ENCODE measurements around the gene C6orf89. TPM values are rescaled to one million over a fixed set of nuclear protein-coding genes. Genes with fewer than 3 reads are reported as not detected.

Gene C6orf89
- total and polyA plus RNA-seq, 2 of the 8 experiments (the other 6 are each of a cell fraction or from before 2014, with no cell fraction given): 4.6 to 12.3 TPM

GRCh38 chr6:36976007-36976264, 90.2 kb downstream of the C6orf89 start:
- no peak overlapping the region for H2AFZ ChIP-seq (ENCODE audit: low read length)
- H3K27me3 ChIP-seq (replicated peaks in 1 of 4; ENCODE audit: control insufficient read depth in 3 of 4, extremely low read depth in 1 of 4, insufficient read depth in 3 of 4, low read length in 3 of 4): no peaks in the 10 kb centered on the region
- H3K14ac ChIP-seq (ENCODE audit: insufficient read length): no peak overlapping the region
- H2BK5ac ChIP-seq (ENCODE audit: low read depth, low read length): no peak overlapping the region
- H3K4me3 ChIP-seq (ENCODE audit: extremely low read depth in 1 of 4, insufficient read depth in 2 of 4, low read depth in 3 of 4, low read length in 4 of 4): no peak overlapping the region
- peaks cover 46 to 77% (median 67%) of the 10 kb centered on the region in 4 experiments for H3K36me3 ChIP-seq (ENCODE audit: control insufficient read depth in 2 of 4, insufficient read depth in 4 of 4, low read length in 3 of 4)
- no peak for DNase-seq (ENCODE audit: low read depth in 1 of 2, low spot score in 2 of 2)
- no peak overlapping the region for H2BK20ac ChIP-seq (ENCODE audit: low read length)
- peaks cover 2% of the 10 kb centered on the region; the same call in 1 of the 2 replicates for H3K79me1 ChIP-seq (ENCODE audit: low read depth, low read length)
- H3K4me1 ChIP-seq (replicated peaks in 1 of 4; ENCODE audit: control insufficient read depth in 3 of 4, insufficient read depth in 4 of 4, low read length in 3 of 4): peaks cover 0 to 4% (median 3%) of the 10 kb centered on the region in 4 experiments; a peak in 4 of 7 replicates
- no peak overlapping the region for H3K9ac ChIP-seq (replicated peaks in 1 of 4; ENCODE audit: extremely low read depth in 1 of 4, low read depth in 3 of 4, low read length in 3 of 4)
- H2AK5ac ChIP-seq (ENCODE audit: low read depth, low read length): no peak overlapping the region
- H3K23ac ChIP-seq (ENCODE audit: insufficient read length): no peak overlapping the region
- H3K4ac ChIP-seq (replicated peaks; ENCODE audit: insufficient read length, low read depth, low read length): no peak overlapping the region
- H3K9me3 ChIP-seq (ENCODE audit: insufficient read depth in 2 of 2, low read depth in 1 of 2, low read length in 1 of 2): no peaks in the 10 kb centered on the region
- H3K4me2 ChIP-seq (ENCODE audit: insufficient read depth in 1 of 2, low read depth in 2 of 2, low read length in 2 of 2): no peak overlapping the region
- no peak overlapping the region for H2BK120ac ChIP-seq (replicated peaks; ENCODE audit: low read depth, low read length)
- 91% methylated on average over 4 of the region's 4 CpGs; no CpG with 5 or more reads in 1 of the 2 experiments for WGBS, 2 experiments (ENCODE audit: extremely low coverage in 1 of 2, insufficient coverage in 1 of 2, insufficient read length in 1 of 2, insufficient replicate concordance in 2 of 2, low coverage in 1 of 2, low lambda C conversion rate in 2 of 2, missing lambda C conversion rate in 1 of 2)
- ChIA-PET CTCF (ENCODE audit: partially characterized antibody) (interaction anchor here (0.6 to 14.9 kb wide), 7 partner anchors 10 to 233 kb away, joined by 3 to 237 read pairs (median 6); partner anchors contain the start of gene PI16), POLR2A (ENCODE audit: partially characterized antibody) (interaction anchor here (1.3 kb wide), 1 partner anchor 10 kb away, joined by 5 read pairs; the partner anchor contains the start of gene MTCH1)
- H4K91ac ChIP-seq (replicated peaks; ENCODE audit: insufficient read length, low read length): no peak overlapping the region
- no peak overlapping the region for H4K8ac ChIP-seq (ENCODE audit: extremely low read depth, insufficient read depth, low read length)
- peaks cover 0 to 30% of the 10 kb centered on the region in 2 experiments; a peak in 2 of 4 replicates for H3K79me2 ChIP-seq (ENCODE audit: control insufficient read depth in 1 of 2, insufficient read depth in 2 of 2, low read length in 2 of 2)
- no peak overlapping the region for H3K27ac ChIP-seq (ENCODE audit: low read depth, low read length)
- no peak overlapping the region for H2BK12ac ChIP-seq (ENCODE audit: low read depth, low read length)
- no peaks in the 10 kb centered on the region for H3K23me2 ChIP-seq (ENCODE audit: low read depth, low read length)
- H4K5ac ChIP-seq (ENCODE audit: insufficient read length, low read depth, low read length): no peak overlapping the region
- no peak overlapping the region for H3K18ac ChIP-seq (ENCODE audit: extremely low read depth, low read length)
- H4K20me1 ChIP-seq (replicated peaks in 1 of 2; ENCODE audit: control insufficient read depth in 1 of 2, insufficient read depth in 2 of 2, low read length in 2 of 2): peaks cover 20 to 27% of the 10 kb centered on the region in 2 experiments
- no peak for FAIRE-seq
- no peak overlapping the region for H2BK15ac ChIP-seq (ENCODE audit: low read length)
- no peak overlapping the region for H3K56ac ChIP-seq (replicated peaks; ENCODE audit: insufficient read length, low read depth, low read length)
- TF ChIP-seq BCL11A (IDR thresholded peaks at IDR 0.05; ENCODE audit: low read depth in 2 of 2, low read length in 2 of 2) (no peak), RFX5 (IDR thresholded peaks at IDR 0.05; ENCODE audit: borderline replicate concordance, low read depth, low read length) (no peak), RNF2 (IDR thresholded peaks at IDR 0.05; ENCODE audit: borderline replicate concordance, low read depth, low read length, missing control alignments, poor library complexity, severe bottlenecking) (no peak), CHD1 (IDR thresholded peaks at IDR 0.05; ENCODE audit: low read depth, low read length) (no peak), PHF8 (conservative IDR thresholded peaks at IDR 0.05; ENCODE audit: low read depth, low read length) (no peak), CBX8 (IDR thresholded peaks at IDR 0.05; ENCODE audit: borderline replicate concordance, low read depth, low read length) (no peak), CEBPB (IDR thresholded peaks at IDR 0.05; ENCODE audit: low read depth, low read length) (no peak), RXRA (IDR thresholded peaks at IDR 0.05; ENCODE audit: insufficient read depth, low read depth, low read length) (no peak), KDM5A (IDR thresholded peaks at IDR 0.05; ENCODE audit: low read length) (no peak), MAFK (IDR thresholded peaks at IDR 0.05; ENCODE audit: low read depth, low read length) (no peak), KDM1A (IDR thresholded peaks at IDR 0.05; ENCODE audit: borderline replicate concordance, low read length) (no peak), BACH1 (IDR thresholded peaks at IDR 0.05; ENCODE audit: low read length) (no peak), NANOG (IDR thresholded peaks at IDR 0.05; ENCODE audit: insufficient read depth, low read depth, low read length, poor library complexity, severe bottlenecking) (no peak), TEAD4 (IDR thresholded peaks at IDR 0.05; ENCODE audit: low read depth, low read length) (no peak), TAF7 (optimal IDR thresholded peaks at IDR 0.05; ENCODE audit: borderline replicate concordance, low read depth, low read length) (no peak)
